Measurements from ENCODE around the gene PEX11G.
"Not testable (repeated sequence)": the region's sequence is repeated elsewhere in the genome, so short reads cannot be mapped to it uniquely, and the experiment has no call there.

The PEX11G gene

GRCh38 chr19:7456964-7457541 is 31.8 kb downstream of the PEX11G start:
- no peak for TF ChIP-seq Cebpa-rat (IDR thresholded peaks at IDR 0.05)
- H3K9ac ChIP-seq = no peak overlapping the region

GRCh38 chr19:7455600-7456296 is 33.1 kb downstream of the PEX11G start:
- no peak overlapping the region for H3K27ac ChIP-seq
- H3K4me2 ChIP-seq = no peak overlapping the region
- H3K36me3 ChIP-seq = peaks cover 98 to 100% (median 100%) of the 10 kb centered on the region in 11 experiments
- no peaks in the 10 kb centered on the region for H3K4me1 ChIP-seq
- H3K9ac ChIP-seq = no peak overlapping the region
- H3K4me3 ChIP-seq = no peak overlapping the region
- peaks cover 0 to 52% (median 29%) of the 10 kb centered on the region in 11 experiments; a peak in 14 of 22 replicates for H4K20me1 ChIP-seq
- H3K27me3 ChIP-seq = no peaks in the 10 kb centered on the region
- peaks cover 26 to 52% (median 49%) of the 10 kb centered on the region in 11 experiments for H3K9me3 ChIP-seq (replicated peaks in 1 of 11)
- no peak for TF ChIP-seq Cebpa-rat (IDR thresholded peaks at IDR 0.05)

More at GRCh38 chr19:7456964-7457541, 31.8 kb downstream of the PEX11G start:
- Histone ChIP-seq H3K4me2 (no peak overlapping the region), H3K9me3 (replicated peaks in 1 of 11) (peaks cover 24 to 42% (median 38%) of the 10 kb centered on the region in 11 experiments), H3K27me3 (no peaks in the 10 kb centered on the region), H3K36me3 (peaks cover 98 to 100% (median 100%) of the 10 kb centered on the region in 11 experiments), H3K27ac (no peak overlapping the region), H3K4me3 (no peak overlapping the region), H4K20me1 (peaks cover 0 to 51% (median 27%) of the 10 kb centered on the region in 11 experiments; a peak in 13 of 22 replicates), H3K4me1 (no peaks in the 10 kb centered on the region)

- H3K4me3 ChIP-seq = no peak overlapping the region
- no peak overlapping the region for H3K4me2 ChIP-seq
- H3K27ac ChIP-seq = no peak overlapping the region
- H3K27me3 ChIP-seq = no peaks in the 10 kb centered on the region
- peaks cover 34 to 59% (median 56%) of the 10 kb centered on the region in 11 experiments for H3K9me3 ChIP-seq (replicated peaks in 1 of 11)
- peaks cover 98 to 100% (median 100%) of the 10 kb centered on the region in 11 experiments for H3K36me3 ChIP-seq
- H3K4me1 ChIP-seq = no peaks in the 10 kb centered on the region
- TF ChIP-seq Cebpa-rat (IDR thresholded peaks at IDR 0.05) = no peak
- H4K20me1 ChIP-seq = peaks cover 0 to 60% (median 33%) of the 10 kb centered on the region in 11 experiments; a peak in 14 of 22 replicates
- H3K9ac ChIP-seq = no peak overlapping the region
These were observed 33.8 kb downstream of the PEX11G start for GRCh38 chr19:7454998-7455397.

GRCh38 chr19:7450243-7451223 is 38.3 kb downstream of the PEX11G start:
- H3K27me3 ChIP-seq = no peaks in the 10 kb centered on the region
- H3K9me3 ChIP-seq (replicated peaks in 1 of 11) = peaks cover 38 to 61% (median 56%) of the 10 kb centered on the region in 11 experiments
- H3K4me3 ChIP-seq = no peak overlapping the region
- H3K27ac ChIP-seq = no peak overlapping the region
- no peak overlapping the region for H3K9ac ChIP-seq
- no peak overlapping the region for H3K4me2 ChIP-seq
- H3K4me1 ChIP-seq = no peaks in the 10 kb centered on the region
- no peak for TF ChIP-seq Cebpa-rat (IDR thresholded peaks at IDR 0.05)
- peaks cover 98 to 100% (median 100%) of the 10 kb centered on the region in 11 experiments for H3K36me3 ChIP-seq
- peaks cover 0 to 40% (median 28%) of the 10 kb centered on the region in 11 experiments; a peak in 16 of 22 replicates for H4K20me1 ChIP-seq

DNA sequence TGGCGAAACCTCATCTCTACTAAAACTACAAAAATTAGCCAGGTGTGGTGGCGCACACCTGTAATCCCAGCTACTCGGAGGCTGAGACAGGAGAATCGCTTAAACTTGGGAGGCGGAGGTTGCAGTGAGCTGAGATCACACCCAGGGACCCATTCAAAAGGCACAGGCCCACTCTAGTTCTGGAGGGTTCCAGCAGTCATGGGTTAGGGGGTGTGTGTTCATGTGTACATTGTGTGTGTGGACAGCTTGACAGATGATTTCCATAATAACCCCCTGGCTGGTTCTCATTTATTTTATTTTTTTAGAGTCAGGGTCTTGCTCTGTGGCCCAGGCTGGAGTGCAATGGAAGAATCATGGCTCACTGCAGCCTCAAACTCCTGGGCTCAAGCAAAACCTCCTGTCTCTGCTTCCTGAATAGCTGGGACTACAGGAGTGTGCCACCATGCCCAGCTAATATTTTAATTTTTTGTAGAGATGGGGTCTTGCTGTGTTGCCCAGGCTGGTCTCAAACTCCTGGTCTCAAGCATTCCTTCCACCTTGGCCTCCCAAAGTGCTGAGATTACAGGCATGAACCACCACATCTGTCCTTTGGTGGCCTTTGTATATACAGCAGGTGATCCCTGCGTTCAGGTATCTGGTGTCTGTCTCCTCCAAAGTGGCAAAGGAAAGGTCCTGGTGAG is 39.3 kb downstream of the PEX11G start:
- Histone ChIP-seq H4K20me1 (peaks cover 0 to 40% (median 22%) of the 10 kb centered on the region in 11 experiments; a peak in 15 of 22 replicates), H3K36me3 (peaks cover 98 to 100% (median 100%) of the 10 kb centered on the region in 11 experiments), H3K9me3 (replicated peaks in 1 of 11) (peaks cover 29 to 51% (median 46%) of the 10 kb centered on the region in 11 experiments)
- H3K9ac ChIP-seq, H3K27me3 ChIP-seq, H3K4me1 ChIP-seq, H3K4me3 ChIP-seq, H3K4me2 ChIP-seq, H3K27ac ChIP-seq: not testable (repeated sequence)

- Histone ChIP-seq H3K4me3 (no peak overlapping the region), H4K20me1 (peaks cover 0 to 49% (median 22%) of the 10 kb centered on the region in 11 experiments; a peak in 15 of 22 replicates), H3K4me2 (no peak overlapping the region), H3K4me1 (peaks cover 0 to 3% (median 2%) of the 10 kb centered on the region in 10 experiments; a peak in 10 of 20 replicates), H3K27me3 (no peaks in the 10 kb centered on the region), H3K9me3 (replicated peaks in 1 of 11) (peaks cover 13 to 33% (median 27%) of the 10 kb centered on the region in 11 experiments), H3K27ac (no peak overlapping the region), H3K36me3 (peaks cover 98 to 100% (median 100%) of the 10 kb centered on the region in 11 experiments), H3K9ac (no peak overlapping the region)
- TF ChIP-seq Cebpa-rat (IDR thresholded peaks at IDR 0.05) = no peak
These were observed 41.2 kb downstream of the PEX11G start for GRCh38 chr19:7447648-7448047.

DNA sequence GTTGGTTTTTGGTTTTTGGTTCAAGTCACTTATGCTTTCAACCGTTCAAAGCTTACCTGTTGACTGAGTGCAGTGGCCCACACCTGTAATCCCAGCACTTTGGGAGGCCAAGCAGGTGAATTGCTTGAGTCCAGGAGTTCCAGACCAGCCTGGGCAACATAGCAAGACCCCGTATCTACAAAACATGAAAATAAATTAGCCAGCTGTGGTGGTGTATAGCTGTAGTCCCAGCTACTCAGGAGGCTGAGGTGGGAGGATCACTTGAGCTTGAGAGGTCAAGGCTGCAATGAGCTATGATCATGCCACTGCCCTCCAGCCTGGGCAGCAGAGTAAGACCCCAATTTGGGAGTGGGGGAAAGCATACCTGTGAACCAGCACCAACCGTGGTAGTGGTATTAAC is 43.7 kb downstream of the PEX11G start:
- no peak overlapping the region for H3K4me3 ChIP-seq
- H3K36me3 ChIP-seq = peaks cover 98 to 100% (median 100%) of the 10 kb centered on the region in 11 experiments
- no peak overlapping the region for H3K27ac ChIP-seq
- H3K4me1 ChIP-seq = peaks cover 0 to 28% (median 26%) of the 10 kb centered on the region in 10 experiments; a peak in 15 of 20 replicates
- H3K4me2 ChIP-seq = no peak overlapping the region
- H4K20me1 ChIP-seq = peaks cover 3 to 53% (median 25%) of the 10 kb centered on the region in 11 experiments; a peak in 18 of 22 replicates
- peaks cover 1 to 11% (median 6%) of the 10 kb centered on the region in 11 experiments; a peak in 19 of 22 replicates for H3K9me3 ChIP-seq (replicated peaks in 1 of 11)
- H3K9ac ChIP-seq = no peak overlapping the region
- TF ChIP-seq Cebpa-rat (IDR thresholded peaks at IDR 0.05) = no peak
- no peaks in the 10 kb centered on the region for H3K27me3 ChIP-seq

DNA sequence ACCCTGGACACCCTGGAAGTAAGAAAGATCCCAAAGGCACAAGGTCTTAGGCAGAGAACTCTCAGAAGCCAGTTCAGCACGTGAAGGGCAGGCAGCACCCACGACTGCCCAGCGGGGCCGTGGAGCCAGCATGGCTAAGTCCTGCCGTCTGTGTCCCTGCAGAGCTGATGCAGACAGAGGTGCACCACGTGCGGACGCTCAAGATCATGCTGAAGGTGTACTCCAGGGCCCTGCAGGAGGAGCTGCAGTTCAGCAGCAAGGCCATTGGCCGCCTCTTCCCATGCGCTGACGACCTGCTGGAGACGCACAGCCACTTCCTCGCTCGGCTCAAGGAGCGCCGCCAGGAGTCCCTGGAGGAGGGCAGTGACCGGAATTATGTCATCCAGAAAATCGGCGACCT is 44.8 kb downstream of the PEX11G start:
- H3K9ac ChIP-seq = no peak overlapping the region
- H3K4me1 ChIP-seq = peaks cover 0 to 29% (median 27%) of the 10 kb centered on the region in 10 experiments; a peak in 15 of 20 replicates
- H3K9me3 ChIP-seq (replicated peaks in 1 of 11) = peaks cover 0 to under 1% (median 0%) of the 10 kb centered on the region in 11 experiments; a peak in 2 of 22 replicates
- H3K27me3 ChIP-seq = no peaks in the 10 kb centered on the region
- TF ChIP-seq Cebpa-rat (IDR thresholded peaks at IDR 0.05) = no peak
- no peak overlapping the region for H3K27ac ChIP-seq
- no peak overlapping the region for H3K4me2 ChIP-seq
- H3K4me3 ChIP-seq = no peak overlapping the region
- peaks cover 98 to 100% (median 100%) of the 10 kb centered on the region in 11 experiments for H3K36me3 ChIP-seq
- H4K20me1 ChIP-seq = peaks cover 8 to 53% (median 32%) of the 10 kb centered on the region in 11 experiments; a peak in 17 of 22 replicates
